SK-N-SH treated with all-trans-retinoic acid at 6 μM for 48 hours (cell line): ENCODE results near the gene GAMT.
"Not testable (repeated sequence)": the region's sequence is repeated elsewhere in the genome, so short reads cannot be mapped to it uniquely, and the experiment has no call there.

Source experiments
- BACH2 ChIP-seq: fragments of 250-450 bp; sonication (Bioruptor Pico); IDR thresholded peaks from 2 replicates; pipeline ENCODE4 v1.9.0; 2021; ENCODE audit warnings: mild to moderate bottlenecking, borderline replicate concordance
- GLIS3 ChIP-seq: fragments of 250-450 bp; sonication (Bioruptor Pico); IDR thresholded peaks from 2 replicates; pipeline ENCODE4 v1.5.0; 2020; ENCODE audit warnings: mild to moderate bottlenecking, moderate library complexity
- PATZ1 ChIP-seq: fragments of 250-450 bp; sonication (Bioruptor Pico); IDR thresholded peaks from 2 replicates; pipeline ENCODE4 v1.8.0; 2020; ENCODE audit warnings: mild to moderate bottlenecking, moderate library complexity, borderline replicate concordance
- RARB ChIP-seq: fragments of 250-450 bp; sonication (Bioruptor Pico); IDR thresholded peaks from 2 replicates; pipeline ENCODE4 v1.8.0; 2021; ENCODE audit warnings: mild to moderate bottlenecking, moderate library complexity
- ZC3H10 ChIP-seq: fragments of 250-450 bp; sonication (Bioruptor Pico); IDR thresholded peaks from 2 replicates; pipeline ENCODE4 v1.5.1; 2021; ENCODE audit warnings: mild to moderate bottlenecking, moderate library complexity

- not testable (repeated sequence) for TF ChIP-seq ZC3H10, GLIS3, PATZ1, BACH2, RARB (CRISPR knock-in tag)
Observed at GRCh38 chr19:1439525-1440417, 38.4 kb upstream of the GAMT start.
